Transverse colon (tissue), 4 donors: ENCODE measurements around the gene SORL1.

ENCODE experiments used
- CTCF ChIP-seq, 5 experiments: fragments of 200-600 bp in 3 of 5; fragments of 450-650 bp in 2 of 5; sonication (generic) in 3 of 5; IDR thresholded peaks; 1 replicate in 2 of 5; 2 replicates in 3 of 5; pipeline ENCODE4 v1.5.1; 2016 to 2017; ENCODE audit warnings: antibody characterized with exemption in 5 of 5, inconsistent platforms in 3 of 5, mild to moderate bottlenecking in 2 of 5, moderate library complexity in 1 of 5
- EP300 ChIP-seq: sonication (generic); formaldehyde crosslinking; IDR thresholded peaks from one replicate; pipeline ENCODE4 v1.6.1; 2017; ENCODE audit warnings: antibody characterized with exemption, low read depth
- POLR2AphosphoS5 ChIP-seq, 3 donors: sonication (generic); formaldehyde crosslinking; IDR thresholded peaks; one replicate each; pipeline ENCODE4 v1.6.1; 2016; ENCODE audit warnings: antibody characterized with exemption in 3 of 3

GRCh38 chr11:121604152-121604551 is 152.0 kb downstream of the SORL1 start:
- TF ChIP-seq CTCF (IDR thresholded peaks at IDR 0.05) = no peak
- TF ChIP-seq POLR2AphosphoS5 (IDR thresholded peaks at IDR 0.05) = no peak
- TF ChIP-seq EP300 = no peak
